OCI-M2 (cell line): ENCODE data around the gene TXNDC9.
"Not testable (repeated sequence)": the region's sequence is repeated elsewhere in the genome, so short reads cannot be mapped to it uniquely, and the experiment has no call there.

Source experiments
- DNase-seq: peaks from one replicate; lab custom pipeline; 2025; ENCODE audit not compliant: unreplicated experiment; lab: John Stamatoyannopoulos, UW

TXNDC9 gene

DNA sequence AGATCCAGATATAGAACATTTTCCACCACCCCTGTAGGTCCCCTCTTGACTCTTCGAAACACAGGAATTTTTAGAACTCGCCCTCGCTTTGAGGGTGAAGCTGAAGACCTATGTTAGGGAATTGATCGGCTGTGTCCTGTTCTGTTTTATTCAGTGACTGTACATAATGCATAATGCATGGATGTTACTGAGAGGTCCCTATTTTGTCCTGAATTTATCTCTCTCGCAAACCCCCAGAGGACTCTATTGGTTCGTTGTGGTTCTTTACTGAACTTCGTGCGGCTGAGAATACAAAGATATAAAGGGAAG lies 625 bp upstream of the TXNDC9 start:
- no peak for DNase-seq

DNA sequence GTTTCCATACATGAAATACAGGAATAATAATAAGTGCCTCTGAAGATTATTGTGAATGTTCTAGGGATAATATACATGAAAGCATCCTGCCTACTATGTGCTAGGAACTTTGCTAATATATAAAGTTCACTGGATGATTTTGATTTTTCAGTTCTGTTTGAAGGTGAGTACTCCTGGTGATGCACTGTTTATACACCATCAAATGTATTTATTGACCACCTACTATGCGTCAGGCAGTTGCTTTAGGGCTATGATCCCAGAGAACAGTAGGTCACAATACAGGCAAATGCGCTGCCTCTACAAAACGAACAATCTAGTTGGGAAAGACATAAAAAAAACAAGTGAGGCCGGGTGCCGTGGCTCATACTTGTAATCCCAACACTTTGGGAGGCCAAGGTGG lies 10.7 kb downstream of the TXNDC9 start:
- no peak for DNase-seq

- not testable (repeated sequence) for DNase-seq
Observed at GRCh38 chr2:99317873-99318200, 18.3 kb downstream of the TXNDC9 start.

DNA sequence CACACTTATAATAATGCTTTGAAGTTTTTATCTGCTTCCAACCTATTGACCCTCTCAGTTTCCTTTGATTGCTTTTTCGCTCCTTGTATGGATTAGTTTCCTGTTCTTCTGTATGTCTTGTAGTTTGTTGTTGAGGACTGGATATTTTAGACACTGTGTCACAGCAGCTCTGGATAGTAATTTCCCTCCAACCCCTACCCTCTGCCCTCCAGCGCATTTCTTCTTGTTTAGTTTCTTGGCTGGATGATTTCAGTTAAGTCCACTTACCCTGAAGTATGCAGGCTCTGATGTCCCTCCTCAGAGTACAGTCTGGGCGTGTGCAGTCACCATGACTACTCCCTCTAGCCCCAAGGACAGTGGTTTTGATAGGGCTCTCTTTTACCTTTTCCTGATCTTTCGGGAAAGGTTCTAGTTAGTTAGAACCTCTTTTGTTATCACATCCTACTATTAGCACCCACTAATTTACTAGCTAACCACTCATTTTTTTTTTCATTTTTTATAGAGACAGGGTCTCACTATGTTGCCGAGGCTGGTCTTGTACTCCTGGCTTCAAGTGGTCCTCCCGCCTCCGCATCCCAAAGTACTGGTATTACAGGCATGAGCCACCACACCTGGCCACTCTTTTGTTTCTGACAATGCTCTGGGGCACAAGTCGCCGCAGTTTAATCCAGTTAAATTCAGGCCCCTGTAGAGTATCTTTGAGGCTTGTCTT lies 18.8 kb downstream of the TXNDC9 start:
- DNase-seq = no peak

GRCh38 chr2:99301097-99301496 lies 35.0 kb downstream of the TXNDC9 start, which contains the start of gene LYG1:
Gene LYG1, minus strand, starts transcription at chr2:99301197. Its CDS starts 5,527 bp downstream, at chr2:99295670.
- DNase-seq = not testable (repeated sequence)

- DNase-seq = no peak
Observed at GRCh38 chr2:99299580-99299979, 36.6 kb downstream of the TXNDC9 start.

GRCh38 chr2:99297994-99298393 lies 38.1 kb downstream of the TXNDC9 start:
- no peak for DNase-seq

DNA sequence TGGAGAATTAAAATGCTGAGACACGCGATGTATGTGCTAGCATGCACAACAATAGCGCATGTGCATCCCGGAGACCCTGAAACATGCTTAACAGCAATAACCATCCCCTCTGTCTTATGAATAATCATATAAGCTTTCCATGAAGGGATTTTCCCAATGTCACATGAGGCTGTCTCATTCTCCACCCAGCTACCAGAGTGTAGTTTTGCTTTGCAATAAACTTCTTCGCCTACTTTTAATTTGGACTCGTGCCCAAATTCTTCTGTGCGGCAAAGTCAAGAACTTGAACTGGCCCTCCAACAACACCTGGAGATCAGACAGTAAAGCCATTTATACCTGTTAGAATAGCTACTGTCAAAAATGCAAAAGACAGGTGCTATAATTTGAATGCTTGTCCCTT lies 50.6 kb downstream of the TXNDC9 start:
- no peak for DNase-seq

DNA sequence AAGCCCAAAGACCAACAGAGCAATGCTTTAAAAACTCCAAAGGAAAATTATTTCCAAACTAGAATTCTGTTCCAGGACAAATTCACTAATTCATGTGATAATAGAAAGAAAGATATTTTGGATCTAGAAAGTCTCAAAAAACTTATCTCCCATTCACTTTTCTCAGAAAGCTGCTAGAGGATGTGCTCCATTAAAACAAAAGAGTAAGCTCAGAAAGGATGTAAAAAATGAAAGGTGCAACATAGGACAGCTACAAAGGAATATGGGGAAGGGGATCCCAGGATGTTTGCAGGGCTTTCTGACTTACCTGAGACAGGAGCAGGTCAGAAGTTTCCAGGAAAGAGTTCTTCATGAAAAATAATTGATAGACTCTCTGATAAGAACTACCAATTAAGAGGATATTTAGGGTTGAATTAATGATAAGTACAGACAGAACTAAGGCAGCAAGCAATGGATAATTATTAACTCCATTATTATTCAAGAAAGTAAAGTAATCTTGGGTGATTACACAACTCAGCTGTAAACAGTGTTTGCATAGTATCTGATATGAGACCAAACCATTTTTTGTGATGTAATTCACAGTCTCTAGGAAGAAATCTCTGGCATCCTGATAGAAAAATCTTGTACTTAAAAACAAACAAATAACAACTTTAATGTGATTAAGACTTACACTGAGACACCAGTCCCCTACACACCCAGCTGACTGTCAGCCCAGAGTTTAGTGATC lies 56.0 kb downstream of the TXNDC9 start:
- no peak for DNase-seq

DNA sequence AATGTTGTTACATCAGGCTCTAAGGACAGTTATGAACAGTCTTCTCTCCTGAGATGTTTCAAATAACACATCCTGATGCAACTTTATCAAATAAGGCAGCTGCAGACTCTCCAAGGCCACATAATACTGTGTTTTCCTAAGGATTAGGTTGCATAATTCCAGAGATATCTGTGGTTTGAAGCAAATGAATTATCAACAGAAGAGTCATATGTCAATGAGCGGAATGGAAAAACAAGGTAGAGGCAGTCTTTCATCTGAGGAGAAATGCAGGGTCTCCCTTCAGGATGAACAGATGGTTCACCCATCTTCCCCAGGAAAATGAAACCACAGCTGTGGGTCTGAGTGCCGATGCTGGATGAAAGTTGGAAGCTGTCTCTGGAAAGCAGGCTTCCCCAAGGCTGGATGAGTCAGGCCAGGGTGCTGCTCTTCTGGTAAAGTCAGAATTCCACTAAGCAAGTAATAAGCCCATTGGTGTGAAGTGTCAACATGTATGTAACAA lies 57.3 kb downstream of the TXNDC9 start:
- no peak for DNase-seq

DNA sequence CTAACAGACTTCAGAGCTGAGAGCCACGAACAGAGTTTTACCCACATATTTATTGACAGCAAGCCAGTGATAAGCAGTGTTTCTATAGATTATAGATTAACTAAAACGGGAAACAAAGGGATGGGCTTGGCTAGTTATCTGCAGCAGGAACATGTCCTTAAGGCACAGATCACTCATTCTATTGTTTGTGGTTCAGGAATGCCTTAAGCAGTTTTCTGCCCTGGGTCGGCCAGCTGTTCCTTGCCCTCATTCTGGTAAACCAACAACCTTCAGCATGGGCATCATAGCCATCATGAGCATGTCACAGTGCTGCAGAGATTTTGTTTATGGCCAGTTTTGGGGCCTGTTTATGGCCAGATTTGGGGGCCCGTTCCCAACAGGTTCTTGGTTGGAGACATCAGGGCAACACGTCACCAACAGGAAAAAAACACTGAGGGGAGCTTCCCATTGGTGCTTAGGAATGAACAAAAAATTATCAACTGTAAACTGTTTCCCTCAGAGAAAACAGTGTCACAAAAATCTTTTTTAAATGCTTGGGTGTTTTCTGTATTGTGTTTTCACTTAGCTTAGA lies 57.9 kb downstream of the TXNDC9 start:
- DNase-seq = not testable (repeated sequence)

DNA sequence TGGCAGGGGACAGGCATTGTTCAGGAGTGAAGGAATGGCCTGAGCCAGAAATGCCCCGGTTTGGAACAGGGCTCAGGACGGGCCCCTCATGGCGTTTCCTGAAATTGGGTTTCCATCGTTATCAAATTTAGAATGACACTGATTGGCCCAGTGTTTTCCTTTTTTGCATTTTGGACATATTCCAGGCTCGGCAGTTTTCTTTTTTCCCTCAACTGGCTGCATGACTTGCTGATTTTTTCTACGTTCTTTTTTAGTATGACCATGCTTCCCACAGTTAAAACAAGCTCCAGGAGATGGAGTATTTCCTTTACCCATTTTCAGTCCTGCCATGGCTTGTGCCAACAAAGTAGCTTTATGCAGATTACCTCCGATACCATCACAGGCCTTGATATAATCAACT lies 60.3 kb downstream of the TXNDC9 start:
- no peak for DNase-seq
